GM18858 (cell line): ENCODE data around the gene MAGI3.
"Not testable (repeated sequence)": the region's sequence is repeated elsewhere in the genome, so short reads cannot be mapped to it uniquely, and the experiment has no call there.

Source experiments
- ATAC-seq: cut with Tn5 transposase; IDR thresholded peaks from one replicate; pipeline ENCODE4 v1.9.1; 2021; ENCODE audit not compliant: unreplicated experiment

MAGI3 gene

DNA sequence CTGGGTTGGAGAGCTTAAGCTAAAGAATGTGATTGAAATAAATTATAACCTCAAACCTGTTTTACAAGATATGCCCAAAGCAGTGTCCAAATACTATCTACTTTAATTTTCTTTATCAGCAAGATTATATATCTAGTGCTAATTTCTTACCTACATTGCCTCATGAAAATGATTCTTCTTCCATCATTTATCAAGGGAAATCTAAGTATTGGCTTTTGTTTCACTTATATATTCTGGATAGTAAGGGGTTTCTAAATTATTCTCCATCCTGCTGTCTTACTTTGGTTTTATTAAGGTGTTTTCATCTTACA is 287.8 kb downstream of the MAGI3 start:
- ATAC-seq: no peak

DNA sequence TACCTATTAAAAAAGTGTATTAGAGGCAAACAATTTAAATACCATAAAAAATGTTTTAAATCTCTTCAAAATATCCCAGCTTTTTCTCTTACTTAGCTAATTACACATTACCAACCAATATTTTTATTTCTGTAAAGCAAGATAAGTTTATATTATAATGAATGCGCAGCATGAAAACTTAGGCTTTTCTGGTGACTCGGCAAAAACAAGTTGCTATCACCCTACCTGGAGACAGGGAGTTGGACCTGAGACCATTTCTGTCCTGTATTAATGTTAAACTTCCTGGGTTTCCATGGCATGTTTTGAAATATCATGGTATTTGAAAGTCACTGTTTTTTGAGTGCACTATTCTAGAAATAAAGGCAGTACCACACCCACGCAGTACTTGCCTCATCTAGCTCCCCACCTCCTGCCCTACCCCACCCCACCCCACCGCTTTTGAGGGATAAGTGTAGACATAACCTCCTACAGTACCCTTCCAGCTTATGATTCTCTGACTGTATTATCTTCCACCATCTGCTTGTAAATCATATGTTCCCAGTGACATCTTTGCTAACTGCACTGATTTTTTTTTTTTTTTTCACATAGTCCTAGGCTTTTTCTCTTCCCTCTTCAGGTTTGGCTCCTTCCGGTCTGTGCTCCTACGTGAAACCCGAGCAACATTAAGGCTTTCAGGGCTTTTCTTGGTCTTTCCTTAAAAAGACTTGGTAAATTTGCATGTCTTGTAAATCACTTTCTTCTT is 291.5 kb downstream of the MAGI3 start:
- no peak for ATAC-seq

DNA sequence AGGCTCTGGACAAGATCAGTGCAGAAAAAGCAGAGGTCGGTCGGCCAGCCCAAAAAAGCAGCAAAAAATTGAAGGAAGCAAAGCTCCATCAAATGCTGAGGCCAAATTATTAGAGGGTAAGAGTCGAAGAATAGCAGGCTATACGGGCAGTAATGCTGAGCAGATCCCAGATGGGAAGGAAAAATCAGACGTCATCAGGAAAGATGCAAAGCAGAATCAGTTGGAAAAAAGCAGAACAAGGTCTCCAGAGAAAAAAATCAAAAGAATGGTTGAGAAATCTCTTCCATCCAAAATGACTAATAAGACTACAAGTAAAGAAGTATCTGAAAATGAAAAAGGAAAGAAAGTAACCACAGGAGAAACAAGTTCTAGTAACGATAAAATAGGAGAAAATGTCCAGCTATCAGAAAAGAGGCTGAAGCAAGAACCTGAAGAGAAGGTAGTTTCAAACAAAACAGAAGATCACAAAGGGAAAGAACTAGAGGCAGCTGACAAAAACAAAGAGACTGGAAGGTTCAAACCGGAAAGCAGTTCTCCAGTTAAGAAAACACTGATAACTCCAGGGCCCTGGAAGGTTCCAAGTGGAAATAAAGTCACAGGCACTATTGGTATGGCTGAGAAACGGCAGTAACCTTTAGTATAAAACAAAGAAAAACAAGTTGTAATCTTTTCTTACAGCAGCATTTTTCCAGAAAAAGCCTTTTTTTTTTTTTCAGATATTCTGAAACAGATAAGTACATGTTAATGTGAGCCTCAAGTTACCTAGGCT is 293.3 kb downstream of the MAGI3 start:
- ATAC-seq: no peak

DNA sequence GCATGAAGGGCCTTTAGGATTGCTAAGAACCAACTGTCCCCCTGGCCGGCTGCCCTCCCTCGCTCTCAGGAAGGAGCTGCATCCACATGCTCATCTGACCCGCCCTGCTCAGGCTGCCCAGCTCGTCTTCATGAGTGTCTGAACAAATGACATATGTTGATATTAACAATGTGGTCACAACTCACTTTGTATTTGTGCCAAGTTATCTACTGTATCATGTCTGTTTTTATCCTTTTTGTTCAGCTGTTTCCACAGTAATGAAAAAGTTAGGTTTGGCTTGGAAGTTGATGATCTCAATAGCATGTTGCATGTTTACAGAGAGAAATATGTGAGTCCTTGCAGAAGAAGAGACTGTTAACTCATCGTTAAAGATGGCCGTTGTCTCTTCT is 293.8 kb downstream of the MAGI3 start:
- ATAC-seq: no peak

DNA sequence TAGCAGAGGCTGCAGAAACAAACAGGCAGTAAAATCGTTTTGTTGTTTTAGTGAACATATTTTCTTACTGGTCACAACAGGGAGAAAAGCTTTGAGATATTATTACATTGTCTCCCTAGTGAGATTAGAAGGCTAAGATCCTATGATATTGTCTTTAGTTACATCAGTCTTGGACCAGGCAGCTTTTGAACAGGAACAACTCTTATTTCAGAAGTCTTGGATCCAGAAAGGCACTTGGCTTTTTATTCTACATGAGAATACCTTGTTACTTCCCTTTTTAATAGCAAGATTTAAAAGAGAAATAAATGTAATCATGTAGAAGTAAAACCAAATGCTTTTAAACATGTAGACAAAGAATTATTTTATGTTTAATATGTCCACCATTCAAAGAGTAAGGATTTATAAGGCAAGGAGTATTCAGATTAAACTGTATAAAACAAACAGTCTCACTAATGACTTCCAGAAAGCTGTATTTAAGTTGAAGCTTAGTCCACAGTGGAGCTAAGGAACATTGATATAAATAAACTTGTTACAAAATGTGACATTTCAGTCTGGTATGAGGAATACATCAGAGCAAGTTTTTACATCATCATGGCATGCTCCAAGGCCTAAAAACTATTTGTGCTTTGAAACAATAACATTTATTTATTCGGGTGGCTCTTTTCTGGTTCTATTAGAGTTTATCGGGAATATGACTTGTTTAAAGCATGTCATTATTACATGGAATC is 296.7 kb downstream of the MAGI3 start:
- no peak for ATAC-seq

DNA sequence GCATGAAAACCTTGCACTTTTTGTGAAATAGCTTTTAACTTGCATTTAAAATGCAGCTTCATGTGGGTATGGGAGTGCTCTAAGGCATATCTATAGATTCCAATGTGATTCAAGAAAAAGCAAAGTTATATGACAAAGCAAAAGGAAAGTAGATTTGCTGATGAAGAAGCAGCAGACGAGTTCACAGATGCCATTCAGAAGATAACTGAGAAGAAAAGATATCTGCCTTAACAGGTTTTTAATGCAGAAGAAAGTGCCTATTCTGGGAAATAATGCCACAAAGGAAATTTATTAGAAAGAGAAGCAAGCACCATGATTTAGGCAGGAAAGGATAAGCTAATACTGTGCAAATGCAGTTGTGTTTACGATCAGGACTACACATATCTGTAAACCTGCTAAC is 300.9 kb downstream of the MAGI3 start:
- no peak for ATAC-seq

DNA sequence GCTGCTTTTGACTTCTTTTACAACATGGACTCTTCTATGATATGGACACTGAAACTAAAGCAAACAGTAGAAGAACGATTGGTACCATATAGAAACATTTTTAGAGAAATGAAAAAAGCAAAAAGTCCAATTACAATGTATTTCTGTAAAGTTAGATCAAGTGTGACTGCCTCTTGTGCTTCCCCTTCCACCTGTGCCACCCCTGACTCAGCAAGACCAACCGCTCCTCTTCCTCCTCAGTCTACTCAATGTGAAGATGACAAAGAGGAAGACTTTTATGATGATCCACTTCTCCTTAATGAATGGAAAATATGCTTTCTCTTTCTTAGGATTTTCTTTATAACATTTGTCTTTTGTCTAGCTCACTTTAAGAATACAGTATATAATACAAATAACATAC is 302.0 kb downstream of the MAGI3 start:
- ATAC-seq: no peak

DNA sequence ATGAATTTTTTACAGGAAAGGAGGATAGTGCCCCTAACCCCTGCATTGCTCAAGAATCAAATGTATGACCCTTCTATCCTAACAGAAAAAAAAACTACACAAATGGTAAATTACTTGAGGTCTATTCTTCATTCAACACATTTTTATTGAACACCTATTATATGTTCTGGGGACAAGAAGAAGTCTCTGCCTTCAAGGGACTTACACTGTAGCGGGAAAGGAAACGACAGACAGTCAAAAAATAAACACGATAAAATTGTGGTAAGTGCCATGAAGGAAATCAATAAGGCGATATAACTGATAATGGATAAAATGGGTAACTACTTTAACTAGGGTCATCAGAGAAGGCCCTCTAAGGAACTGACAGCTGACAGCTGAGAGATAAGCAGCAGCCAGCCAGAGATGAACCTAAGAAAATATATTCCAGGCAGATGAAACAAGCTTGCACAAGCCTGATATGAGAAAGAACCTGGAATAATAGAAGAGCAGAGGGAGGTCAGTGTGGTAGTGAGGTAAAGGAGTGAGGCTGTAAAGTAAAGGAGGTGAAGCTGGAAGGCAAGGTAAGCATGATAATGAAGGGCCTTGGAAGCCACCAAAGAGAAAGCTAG is 302.6 kb downstream of the MAGI3 start:
- no peak for ATAC-seq

DNA sequence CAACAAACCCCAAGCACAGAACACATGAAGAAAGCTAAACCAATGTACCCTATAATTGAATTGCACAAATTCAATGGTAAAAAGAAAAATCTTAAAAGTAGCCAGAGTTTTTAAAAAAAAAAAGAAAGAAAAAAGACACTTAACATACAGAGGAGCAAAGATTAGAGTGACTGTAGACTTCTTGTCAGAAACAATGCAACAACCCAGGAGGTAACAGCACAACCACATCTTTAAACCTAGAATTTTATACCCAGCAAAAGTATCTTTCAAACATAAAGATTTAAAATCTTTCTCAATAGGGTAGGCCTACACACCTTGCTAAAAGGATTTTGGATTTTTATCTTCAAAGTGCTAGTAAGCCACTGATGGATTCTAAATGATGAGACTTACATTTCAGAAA is 304.6 kb downstream of the MAGI3 start:
- no peak for ATAC-seq

DNA sequence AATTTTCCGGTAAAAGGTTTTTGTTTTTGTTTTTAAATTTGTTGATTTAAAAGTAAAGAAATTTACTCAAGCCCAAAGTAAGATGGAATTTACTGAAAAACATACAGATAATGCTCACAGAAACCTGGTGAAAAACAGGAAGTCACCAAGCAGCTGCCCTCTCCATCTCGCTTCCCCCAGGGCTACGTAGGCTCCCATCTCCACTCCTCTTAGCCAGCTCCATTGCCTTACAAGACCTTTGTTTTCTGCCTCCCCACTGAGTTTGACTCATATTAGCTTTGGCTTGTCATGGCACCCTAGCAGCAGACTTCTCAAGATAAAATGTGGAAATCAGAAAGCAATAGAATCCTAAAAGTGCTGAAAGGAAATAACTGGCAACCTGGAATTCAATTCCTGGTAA is 311.1 kb downstream of the MAGI3 start:
- no peak for ATAC-seq

DNA sequence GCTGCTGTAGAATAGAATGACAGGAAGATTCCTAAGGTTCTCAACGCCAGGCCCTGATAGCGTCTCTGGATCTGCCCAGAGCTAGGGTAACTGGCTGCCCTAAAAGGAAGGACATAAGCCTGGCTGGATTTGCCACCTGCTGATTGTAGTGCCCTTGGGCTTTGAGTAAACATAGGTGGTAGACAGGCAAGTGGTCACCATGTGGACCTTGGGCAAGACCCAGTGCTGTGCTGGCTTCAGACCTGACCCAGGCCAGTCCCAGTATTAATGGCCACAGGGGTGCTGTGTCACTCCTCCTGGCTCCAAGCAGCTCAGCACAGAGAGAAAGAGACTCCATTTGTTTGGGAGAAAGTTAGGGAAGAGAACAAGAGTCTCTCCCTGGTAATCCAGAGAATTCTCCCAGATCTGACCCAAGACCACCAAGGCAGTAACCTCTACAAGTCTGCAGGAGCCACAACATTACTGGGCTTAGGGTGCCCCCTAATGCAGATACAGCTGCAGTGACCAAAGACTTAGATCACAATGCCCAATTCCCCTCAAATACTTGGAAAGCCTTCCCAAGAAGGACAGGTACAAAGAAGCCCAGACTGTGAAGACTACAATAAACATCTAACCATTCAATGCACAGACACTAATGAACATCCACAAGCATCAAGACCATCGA is 324.4 kb downstream of the MAGI3 start:
- ATAC-seq: no peak

DNA sequence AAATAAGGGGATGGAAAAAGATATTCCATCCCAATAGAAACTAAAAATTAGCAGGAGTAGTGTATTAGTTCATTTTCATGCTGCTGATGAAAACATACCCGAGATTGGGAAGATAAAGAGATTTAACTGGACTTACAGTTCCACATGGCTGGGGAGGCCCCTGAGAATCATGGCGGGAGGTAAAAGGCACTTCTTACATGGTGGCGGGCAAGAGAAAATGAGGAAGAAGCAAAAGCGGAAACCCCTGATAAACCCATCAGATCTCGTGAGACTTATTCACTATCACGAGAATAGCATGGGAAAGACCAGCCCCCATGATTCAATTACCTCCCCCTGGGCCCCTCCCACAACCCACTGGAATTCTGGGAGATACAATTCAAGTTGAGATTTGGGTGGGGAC is 327.2 kb downstream of the MAGI3 start:
- not testable (repeated sequence) for ATAC-seq

DNA sequence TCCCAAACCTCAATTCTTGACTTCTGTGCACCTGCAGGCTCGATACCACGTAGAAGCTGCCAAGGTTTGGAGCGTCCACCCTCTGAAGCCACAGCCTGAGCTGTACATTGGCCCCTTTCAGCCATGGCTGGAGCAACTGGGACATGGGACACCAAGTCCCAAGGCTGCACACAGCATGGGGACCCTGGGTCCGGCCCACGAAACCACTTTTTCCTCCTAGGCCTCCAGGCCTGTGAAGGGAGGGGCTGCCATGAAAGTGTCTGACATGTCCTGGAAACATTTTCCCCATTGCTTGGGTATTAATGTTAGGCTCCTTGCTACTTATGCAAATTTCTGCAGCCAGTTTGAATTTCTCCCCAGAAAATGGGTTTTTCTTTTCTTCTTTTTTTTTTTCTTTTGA is 328.3 kb downstream of the MAGI3 start:
- not testable (repeated sequence) for ATAC-seq

DNA sequence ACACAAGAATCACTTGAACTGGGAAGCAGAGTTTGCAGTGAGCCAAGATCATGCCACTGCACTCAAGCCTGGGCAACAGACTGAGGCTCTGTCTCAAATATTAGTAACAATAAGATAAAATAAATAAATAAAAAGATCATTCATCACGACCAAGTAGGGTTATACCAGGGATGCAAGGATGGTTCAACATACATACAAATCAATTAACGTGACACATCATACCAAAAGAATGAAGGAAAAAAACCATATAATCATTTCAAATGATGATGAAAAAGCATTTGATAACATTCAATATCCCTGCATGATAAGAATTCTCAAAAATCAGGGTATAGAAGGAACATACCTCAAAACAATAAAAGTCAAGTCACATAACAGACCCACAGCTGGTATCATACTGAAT is 330.7 kb downstream of the MAGI3 start:
- no peak for ATAC-seq

DNA sequence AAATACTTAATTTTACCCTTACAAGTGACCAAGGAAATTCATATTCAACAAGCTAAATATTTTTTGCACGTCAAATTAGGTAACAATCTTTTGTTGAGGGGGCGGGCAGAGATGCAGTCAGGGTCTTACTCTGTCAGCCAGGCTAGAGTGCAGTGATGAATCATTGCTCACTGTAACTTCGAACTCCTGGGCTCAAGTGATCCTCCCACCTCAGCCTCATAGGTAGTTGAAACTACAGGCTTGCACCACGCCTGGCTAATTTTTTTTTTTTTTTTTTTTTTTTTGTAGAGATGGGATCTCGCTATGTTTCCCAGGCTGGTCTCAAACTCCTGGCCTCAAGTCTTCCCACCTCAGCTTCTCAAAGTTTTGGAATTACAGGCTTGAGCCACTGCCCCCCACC is 342.5 kb downstream of the MAGI3 start:
- no peak for ATAC-seq

DNA sequence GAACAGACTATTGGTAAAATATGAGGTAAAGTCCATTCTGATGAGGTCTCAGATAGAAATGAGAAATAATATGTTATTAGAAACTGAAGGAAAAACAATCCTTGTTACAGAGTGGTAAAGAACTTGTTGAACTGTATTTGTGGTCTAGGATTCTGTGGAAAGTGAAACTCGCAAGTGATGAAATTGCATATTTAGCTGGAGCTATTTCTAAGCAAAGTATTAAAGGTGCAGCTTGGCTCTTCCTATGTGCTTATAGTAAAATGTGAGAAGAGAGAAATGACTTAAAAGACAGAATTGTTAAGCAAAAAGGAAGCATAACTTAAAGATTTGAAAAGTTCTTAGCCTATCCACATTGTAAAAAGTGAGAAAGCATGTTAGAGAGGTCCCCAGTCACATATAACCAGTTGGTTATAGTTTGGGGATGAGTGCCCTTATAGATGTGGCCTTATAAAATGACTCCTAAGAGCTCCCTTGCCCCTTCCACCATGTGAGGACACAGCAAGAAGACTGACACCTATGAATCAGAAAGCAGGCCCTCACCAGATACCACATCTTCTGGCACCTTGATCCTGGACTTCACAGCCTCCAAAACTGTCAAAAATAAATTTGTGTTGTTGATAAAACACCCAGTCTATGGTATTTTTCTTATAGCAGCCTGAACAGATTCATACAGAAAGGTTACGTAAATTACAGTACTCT is 344.2 kb downstream of the MAGI3 start:
- no peak for ATAC-seq
